Testis (tissue), 2 donors: ENCODE results near the gene NKD1.

Experiments used
- POLR2A ChIP-seq: fragments of 450-650 bp; IDR thresholded peaks from one replicate; pipeline ENCODE4 v1.6.1; 2017; ENCODE audit warnings: antibody characterized with exemption, mild to moderate bottlenecking, moderate library complexity
- TF ChIP-seq, protein P1 (sequence below), 3 experiments: fragments of 450-650 bp in 2 of 3; fragments of 200-600 bp in 1 of 3; sonication (generic) in 1 of 3; IDR thresholded peaks; one replicate each; pipeline ENCODE4 v1.5.1; 2016 to 2019; ENCODE audit warnings: antibody characterized with exemption in 3 of 3, mild to moderate bottlenecking in 2 of 3, moderate library complexity in 1 of 3

DNA sequence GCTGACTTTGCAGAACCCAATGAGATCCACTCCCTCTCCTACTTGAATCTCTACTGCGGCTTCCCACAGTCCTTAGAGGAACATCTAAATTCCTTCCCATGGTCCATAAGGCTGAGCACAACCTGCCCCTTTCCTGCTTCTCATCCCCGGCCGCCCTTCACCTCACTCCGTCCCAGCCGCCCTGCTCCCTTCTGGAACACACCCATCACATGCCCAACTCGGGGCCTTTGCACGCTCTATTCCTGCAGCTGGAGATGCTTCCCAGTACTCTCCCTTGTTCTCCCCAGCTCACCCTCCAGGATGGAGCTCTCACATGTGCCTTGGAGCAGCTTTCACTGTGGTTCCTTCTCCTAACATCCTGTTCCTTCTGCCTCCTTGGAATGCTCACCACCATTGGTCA lies 23.6 kb downstream of the NKD1 start:
- no peak for TF ChIP-seq POLR2A
- TF ChIP-seq, protein P1, sequence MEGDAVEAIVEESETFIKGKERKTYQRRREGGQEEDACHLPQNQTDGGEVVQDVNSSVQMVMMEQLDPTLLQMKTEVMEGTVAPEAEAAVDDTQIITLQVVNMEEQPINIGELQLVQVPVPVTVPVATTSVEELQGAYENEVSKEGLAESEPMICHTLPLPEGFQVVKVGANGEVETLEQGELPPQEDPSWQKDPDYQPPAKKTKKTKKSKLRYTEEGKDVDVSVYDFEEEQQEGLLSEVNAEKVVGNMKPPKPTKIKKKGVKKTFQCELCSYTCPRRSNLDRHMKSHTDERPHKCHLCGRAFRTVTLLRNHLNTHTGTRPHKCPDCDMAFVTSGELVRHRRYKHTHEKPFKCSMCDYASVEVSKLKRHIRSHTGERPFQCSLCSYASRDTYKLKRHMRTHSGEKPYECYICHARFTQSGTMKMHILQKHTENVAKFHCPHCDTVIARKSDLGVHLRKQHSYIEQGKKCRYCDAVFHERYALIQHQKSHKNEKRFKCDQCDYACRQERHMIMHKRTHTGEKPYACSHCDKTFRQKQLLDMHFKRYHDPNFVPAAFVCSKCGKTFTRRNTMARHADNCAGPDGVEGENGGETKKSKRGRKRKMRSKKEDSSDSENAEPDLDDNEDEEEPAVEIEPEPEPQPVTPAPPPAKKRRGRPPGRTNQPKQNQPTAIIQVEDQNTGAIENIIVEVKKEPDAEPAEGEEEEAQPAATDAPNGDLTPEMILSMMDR (IDR thresholded peaks at IDR 0.05) = no peak
